ENCODE measurements around the gene IQCC. TPM values are rescaled to one million over a fixed set of nuclear protein-coding genes. Genes with fewer than 3 reads are reported as not detected.

The IQCC gene
- total and polyA plus RNA-seq, 2 experiments from 2014 or later = 1.5 TPM

DNA sequence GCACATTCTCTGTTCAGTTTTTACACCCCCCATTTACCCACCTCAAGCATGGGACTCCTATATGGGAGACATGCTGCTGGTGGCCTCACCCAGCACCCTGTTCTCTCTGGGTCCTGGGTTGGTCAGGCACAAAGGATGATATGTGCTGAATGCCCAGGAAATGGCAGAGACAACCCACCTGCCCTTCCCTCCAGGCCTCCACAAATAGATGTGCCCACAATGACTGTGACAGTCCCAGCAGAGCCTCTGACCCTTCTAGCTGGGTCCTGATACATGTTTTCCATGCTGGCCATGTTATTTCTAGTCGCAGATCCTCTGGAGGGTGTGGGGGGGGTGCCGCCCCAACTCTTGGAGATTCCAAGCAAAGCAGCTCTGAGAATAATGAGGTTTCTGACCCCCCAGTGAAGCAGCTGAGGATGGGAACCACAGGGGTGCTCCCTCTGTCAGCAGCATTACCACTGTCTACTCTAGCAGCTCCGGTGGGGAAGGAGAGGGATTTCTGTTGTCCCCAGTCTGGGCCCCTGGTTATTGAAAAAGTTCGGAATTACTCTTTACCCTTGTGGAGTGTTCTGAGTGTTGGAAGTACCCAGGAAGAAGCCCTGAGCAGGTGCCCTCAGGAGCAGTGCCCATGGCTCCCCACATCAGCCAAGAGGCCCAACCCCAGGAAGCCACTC lies 6.3 kb upstream of the IQCC start:
- no peaks in the 10 kb centered on the region for H3K9me3 ChIP-seq (ENCODE audit: low read depth)
- H3K4me1 ChIP-seq (ENCODE audit: insufficient read depth) = no peaks in the 10 kb centered on the region
- H4K20me1 ChIP-seq (ENCODE audit: insufficient read depth, poor library complexity, severe bottlenecking) = no peaks in the 10 kb centered on the region
- no peaks in the 10 kb centered on the region for H3K79me2 ChIP-seq
- peak overlapping the region; percentile 82 for H3K27ac ChIP-seq
- 86% methylated on average over 4 of the region's 4 CpGs for WGBS (ENCODE audit: low lambda C conversion rate, missing lambda C conversion rate)
- DNase-seq (ENCODE audit: low spot score) = no peak
- peak overlapping the region; percentile 97 for H3K4me2 ChIP-seq
- H3K27me3 ChIP-seq = no peaks in the 10 kb centered on the region
- no peak overlapping the region for H2AFZ ChIP-seq
- no peak overlapping the region for H3K4me3 ChIP-seq
- no peaks in the 10 kb centered on the region for H3K36me3 ChIP-seq (replicated peaks; ENCODE audit: insufficient read depth, low read depth)
- TF ChIP-seq, protein P1, sequence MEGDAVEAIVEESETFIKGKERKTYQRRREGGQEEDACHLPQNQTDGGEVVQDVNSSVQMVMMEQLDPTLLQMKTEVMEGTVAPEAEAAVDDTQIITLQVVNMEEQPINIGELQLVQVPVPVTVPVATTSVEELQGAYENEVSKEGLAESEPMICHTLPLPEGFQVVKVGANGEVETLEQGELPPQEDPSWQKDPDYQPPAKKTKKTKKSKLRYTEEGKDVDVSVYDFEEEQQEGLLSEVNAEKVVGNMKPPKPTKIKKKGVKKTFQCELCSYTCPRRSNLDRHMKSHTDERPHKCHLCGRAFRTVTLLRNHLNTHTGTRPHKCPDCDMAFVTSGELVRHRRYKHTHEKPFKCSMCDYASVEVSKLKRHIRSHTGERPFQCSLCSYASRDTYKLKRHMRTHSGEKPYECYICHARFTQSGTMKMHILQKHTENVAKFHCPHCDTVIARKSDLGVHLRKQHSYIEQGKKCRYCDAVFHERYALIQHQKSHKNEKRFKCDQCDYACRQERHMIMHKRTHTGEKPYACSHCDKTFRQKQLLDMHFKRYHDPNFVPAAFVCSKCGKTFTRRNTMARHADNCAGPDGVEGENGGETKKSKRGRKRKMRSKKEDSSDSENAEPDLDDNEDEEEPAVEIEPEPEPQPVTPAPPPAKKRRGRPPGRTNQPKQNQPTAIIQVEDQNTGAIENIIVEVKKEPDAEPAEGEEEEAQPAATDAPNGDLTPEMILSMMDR (IDR thresholded peaks at IDR 0.05; ENCODE audit: poor library complexity) = no peak
- TF ChIP-seq EZH2 (IDR thresholded peaks at IDR 0.05; ENCODE audit: borderline replicate concordance) (no peak), EZH2phosphoT487 (IDR thresholded peaks at IDR 0.05; ENCODE audit: low read depth, severe bottlenecking, unreplicated experiment) (no peak)
- no peaks in the 10 kb centered on the region for H3K9me2 ChIP-seq (replicated peaks; ENCODE audit: insufficient read depth)

DNA sequence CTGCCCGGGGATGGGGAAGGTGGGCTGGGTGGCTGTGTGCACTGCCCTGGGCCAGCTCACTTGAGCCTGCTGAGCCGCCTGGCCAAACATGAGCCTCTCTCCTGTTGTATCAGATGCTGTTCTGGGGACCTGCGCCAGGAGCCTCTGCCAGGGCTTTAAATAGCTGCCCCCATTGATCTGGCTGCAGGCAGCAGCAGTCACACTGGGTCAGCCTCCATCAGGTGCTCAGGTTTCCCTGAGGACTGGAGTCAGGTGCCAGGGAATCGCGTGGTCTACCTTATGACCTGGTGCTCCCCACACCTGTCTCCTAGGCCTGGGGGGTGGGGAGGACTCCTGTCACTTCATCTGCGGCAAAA lies 5.8 kb upstream of the IQCC start:
- Histone ChIP-seq H3K27ac (peak overlapping the region; percentile 82), H3K9me2 (replicated peaks; ENCODE audit: insufficient read depth) (no peaks in the 10 kb centered on the region), H3K9me3 (ENCODE audit: low read depth) (no peaks in the 10 kb centered on the region), H4K20me1 (ENCODE audit: insufficient read depth, poor library complexity, severe bottlenecking) (no peaks in the 10 kb centered on the region), H3K4me2 (peak overlapping the region; percentile 97), H2AFZ (no peak overlapping the region), H3K79me2 (no peaks in the 10 kb centered on the region), H3K27me3 (no peaks in the 10 kb centered on the region), H3K36me3 (replicated peaks; ENCODE audit: insufficient read depth, low read depth) (no peaks in the 10 kb centered on the region), H3K4me3 (peak overlapping the region; percentile 31), H3K4me1 (ENCODE audit: insufficient read depth) (no peaks in the 10 kb centered on the region)
- WGBS (ENCODE audit: low lambda C conversion rate, missing lambda C conversion rate) = 45% methylated on average over 6 of the region's 6 CpGs
- TF ChIP-seq EZH2 (IDR thresholded peaks at IDR 0.05; ENCODE audit: borderline replicate concordance) = no peak
- no peak for TF ChIP-seq EZH2phosphoT487 (IDR thresholded peaks at IDR 0.05; ENCODE audit: low read depth, severe bottlenecking, unreplicated experiment)
- DNase-seq (ENCODE audit: low spot score) = no peak

DNA sequence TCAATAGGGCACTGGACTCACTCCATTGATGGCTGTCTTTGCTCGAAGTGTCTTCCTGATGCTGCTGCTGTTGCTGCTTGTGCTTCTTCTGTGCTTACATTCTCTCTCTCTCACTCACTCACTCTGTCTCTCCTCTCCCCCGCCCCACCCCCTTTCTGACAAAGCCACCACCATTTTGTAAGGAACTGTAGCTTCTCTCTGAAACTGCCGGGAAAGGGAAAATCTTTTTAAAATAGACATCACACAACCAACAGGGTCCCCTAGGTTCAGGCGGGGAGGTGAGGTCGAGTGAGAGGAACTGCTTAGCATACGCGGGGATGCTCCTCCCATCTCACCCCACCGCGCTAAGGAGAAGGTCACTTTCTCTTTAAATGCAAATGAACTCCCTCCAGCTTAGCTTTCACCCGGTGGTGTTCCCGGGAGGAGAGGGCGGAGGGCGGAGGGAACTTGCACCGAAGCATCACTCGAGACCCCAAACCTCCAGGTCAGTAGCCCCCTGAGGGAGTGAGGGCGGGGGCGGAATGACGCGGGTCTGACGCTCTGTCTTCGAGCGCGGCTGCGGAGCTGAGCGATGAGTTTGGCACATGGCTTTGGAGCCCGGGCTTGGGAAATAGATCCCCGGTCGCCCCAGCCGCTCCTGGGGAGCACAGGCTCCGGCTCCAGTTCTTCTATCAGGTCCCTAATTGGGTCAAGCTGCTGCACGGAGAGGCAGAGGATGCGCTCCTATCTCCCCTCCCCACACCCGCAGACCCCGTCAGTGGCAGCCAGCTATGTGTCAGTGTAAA lies 5.1 kb upstream of the IQCC start, which contains the start of gene CCDC28B:
TSS of gene CCDC28B (plus strand) at position 370 of the 785 bp plus-strand sequence. CDS start 1,341 bp downstream, outside the sequence.
- TF ChIP-seq EZH2 (IDR thresholded peaks at IDR 0.05; ENCODE audit: borderline replicate concordance) (no peak), EZH2phosphoT487 (IDR thresholded peaks at IDR 0.05; ENCODE audit: low read depth, severe bottlenecking, unreplicated experiment) (no peak)
- TF ChIP-seq, protein P1 (IDR thresholded peaks at IDR 0.05; ENCODE audit: poor library complexity) = no peak
- DNase-seq (ENCODE audit: low spot score) = peak; percentile 73
- Histone ChIP-seq H3K9me3 (ENCODE audit: low read depth) (no peaks in the 10 kb centered on the region), H3K4me2 (peak within 1 kb of the TSS; percentile 97), H3K9me2 (replicated peaks; ENCODE audit: insufficient read depth) (no peaks in the 10 kb centered on the region), H3K36me3 (replicated peaks; ENCODE audit: insufficient read depth, low read depth) (no peaks in the 10 kb centered on the region), H3K27me3 (no peaks in the 10 kb centered on the region), H3K4me3 (peak within 1 kb of the TSS; percentile 31), H3K27ac (peak within 1 kb of the TSS; percentile 82), H3K4me1 (ENCODE audit: insufficient read depth) (no peaks in the 10 kb centered on the region), H2AFZ (peak within 1 kb of the TSS; percentile 84), H3K79me2 (no peaks in the 10 kb centered on the region), H4K20me1 (ENCODE audit: insufficient read depth, poor library complexity, severe bottlenecking) (no peaks in the 10 kb centered on the region)
- under 1% methylated on average over 34 of the region's 34 CpGs for WGBS (ENCODE audit: low lambda C conversion rate, missing lambda C conversion rate)

Data from hepatocyte (in vitro differentiated cells).